ENCODE data around the gene H19. TPM values are rescaled to one million over a fixed set of nuclear protein-coding genes. Genes with fewer than 3 reads are reported as not detected.

H19 gene
- total RNA-seq, 1 donor from 2014 or later, result 71.3 TPM

GRCh38 chr11:1987024-1987423, 10.6 kb downstream of the H19 start:
- no peak for DNase-seq (ENCODE audit: low read depth, low spot score)

GRCh38 chr11:1983601-1983961, 14.1 kb downstream of the H19 start:
- Mint-ChIP-seq H3K36me3 (ENCODE audit: low read depth) (no peaks in the 10 kb centered on the region), H3K9me3 (no peaks in the 10 kb centered on the region), H3K4me3 (no peak overlapping the region), H3K27ac (ENCODE audit: unreplicated experiment) (no peak overlapping the region), H3K27me3 (ENCODE audit: low read depth) (no peaks in the 10 kb centered on the region), H3K4me1 (no peaks in the 10 kb centered on the region)
- no peak for TF ChIP-seq CTCF (conservative IDR thresholded peaks at IDR 0.05)
- no peak for DNase-seq (ENCODE audit: low read depth, low spot score)

More at GRCh38 chr11:1987024-1987423, 10.6 kb downstream of the H19 start:
- Mint-ChIP-seq H3K9me3 (no peaks in the 10 kb centered on the region), H3K36me3 (ENCODE audit: low read depth) (no peaks in the 10 kb centered on the region), H3K27ac (ENCODE audit: unreplicated experiment) (no peak overlapping the region), H3K27me3 (ENCODE audit: low read depth) (no peaks in the 10 kb centered on the region), H3K4me1 (no peaks in the 10 kb centered on the region), H3K4me3 (no peak overlapping the region)
- TF ChIP-seq CTCF (conservative IDR thresholded peaks at IDR 0.05), result no peak

GRCh38 chr11:1982873-1983600, 14.6 kb downstream of the H19 start:
- Mint-ChIP-seq H3K27me3 (ENCODE audit: low read depth) (no peaks in the 10 kb centered on the region), H3K9me3 (no peaks in the 10 kb centered on the region), H3K4me3 (no peak overlapping the region), H3K36me3 (ENCODE audit: low read depth) (no peaks in the 10 kb centered on the region), H3K27ac (ENCODE audit: unreplicated experiment) (no peak overlapping the region), H3K4me1 (no peaks in the 10 kb centered on the region)
- no peak for DNase-seq (ENCODE audit: low read depth, low spot score)
- TF ChIP-seq CTCF (conservative IDR thresholded peaks at IDR 0.05), result no peak

- no peaks in the 10 kb centered on the region for H3K27me3 Mint-ChIP-seq (ENCODE audit: low read depth)
- no peaks in the 10 kb centered on the region for H3K4me1 Mint-ChIP-seq
- DNase-seq (ENCODE audit: low read depth, low spot score), result no peak
- no peak for TF ChIP-seq CTCF (conservative IDR thresholded peaks at IDR 0.05)
- H3K27ac Mint-ChIP-seq (ENCODE audit: unreplicated experiment), result no peak overlapping the region
- no peak overlapping the region for H3K4me3 Mint-ChIP-seq
- H3K9me3 Mint-ChIP-seq, result no peaks in the 10 kb centered on the region
- H3K36me3 Mint-ChIP-seq (ENCODE audit: low read depth), result no peaks in the 10 kb centered on the region
Measured at GRCh38 chr11:1979607-1980006, 18.0 kb downstream of the H19 start.

- TF ChIP-seq CTCF (conservative IDR thresholded peaks at IDR 0.05), result no peak
- Mint-ChIP-seq H3K27ac (ENCODE audit: unreplicated experiment) (no peak overlapping the region), H3K9me3 (no peaks in the 10 kb centered on the region), H3K4me3 (no peak overlapping the region), H3K4me1 (no peaks in the 10 kb centered on the region), H3K27me3 (ENCODE audit: low read depth) (no peaks in the 10 kb centered on the region), H3K36me3 (ENCODE audit: low read depth) (no peaks in the 10 kb centered on the region)
- DNase-seq (ENCODE audit: low read depth, low spot score), result no peak
Measured at GRCh38 chr11:1978720-1979473, 18.7 kb downstream of the H19 start.
